Endothelial cell of umbilical vein (primary cell): ENCODE data around the gene MRPL24. TPM values are rescaled to one million over a fixed set of nuclear protein-coding genes. Genes with fewer than 3 reads are reported as not detected.

ENCODE experiments used
- BruUV-seq: library from RNA; stranded (reverse); fragments of 400-500 nt; replicated peaks from 2 replicates; lab custom pipeline; 2021; lab: Mats Ljungman, UMichigan
- CTCF ChIA-PET: fragments of 300-600, 350-600 bp; sonication (Branson Sonifier 250); formaldehyde crosslinking; loops from one replicate; lab custom pipeline; 2021; ENCODE audit warnings: antibody characterized with exemption, inconsistent platforms; lab: Charles Lee
- POLR2A ChIA-PET: fragments of 300-600, 350-600 bp; sonication (Branson Sonifier 250); formaldehyde crosslinking; loops from one replicate; lab custom pipeline; 2021; ENCODE audit warnings: antibody characterized with exemption, inconsistent platforms; lab: Charles Lee
- DNase-seq: peaks from one replicate; pipeline ENCODE4 v3.0.0-alpha.2; 2011; ENCODE audit warnings: low read depth, low spot score
- FAIRE-seq: peaks from 2 replicates; lab custom pipeline; 2011; peaks lifted over from hg19 to GRCh38; lab: Jason Lieb, UNC
- H2AFZ ChIP-seq: 2 replicates; pipeline ENCODE4 v1.6.0; 2012; ENCODE audit warnings: low read depth, low read length, control low read depth, inconsistent platforms
- H3K27ac ChIP-seq: 2 replicates; pipeline ENCODE4 v1.5.1; 2011; ENCODE audit warnings: low read depth, mild to moderate bottlenecking, control low read depth, low read length, moderate library complexity; ENCODE audit not compliant: insufficient read depth
- H3K27me3 ChIP-seq, 2 experiments: 2 replicates each; pipeline versions ENCODE4 v1.6.0 to v1.6.1; 2011; ENCODE audit warnings: low read length in 2 of 2, mixed read lengths in 1 of 2; ENCODE audit not compliant: control insufficient read depth in 2 of 2, insufficient read depth in 2 of 2
- H3K36me3 ChIP-seq, 2 experiments: 2 replicates in 1 of 2; 3 replicates in 1 of 2; pipeline ENCODE4 v1.5.1; 2011; ENCODE audit warnings: low read length in 2 of 2, mild to moderate bottlenecking in 1 of 2, moderate library complexity in 1 of 2; ENCODE audit not compliant: control insufficient read depth in 2 of 2, insufficient read depth in 2 of 2; ENCODE audit errors: extremely low read depth in 1 of 2
- H3K4me1 ChIP-seq: 3 replicates; pipeline ENCODE4 v1.5.1; 2011; ENCODE audit warnings: mild to moderate bottlenecking, low read length; ENCODE audit not compliant: control insufficient read depth, insufficient read depth; ENCODE audit errors: extremely low read depth
- H3K4me2 ChIP-seq: 2 replicates; pipeline ENCODE4 v1.6.1; 2011; ENCODE audit warnings: low read length, control low read depth, mixed read lengths; ENCODE audit not compliant: insufficient read depth
- H3K4me3 ChIP-seq, 3 experiments: fragments of 200-600 bp in 1 of 3; sonication (generic), shearing (Covaris generic) in 1 of 3; replicated peaks in 1 of 3; 2 replicates each; pipeline ENCODE4 v1.5.1; 2011 to 2016; ENCODE audit warnings: control low read depth in 3 of 3, low read length in 3 of 3, mild to moderate bottlenecking in 2 of 3, inconsistent platforms in 1 of 3, low read depth in 1 of 3, moderate library complexity in 1 of 3; ENCODE audit not compliant: insufficient read depth in 1 of 3
- H3K79me2 ChIP-seq: 2 replicates; pipeline ENCODE4 v1.6.0; 2012; ENCODE audit warnings: low read length, inconsistent platforms; ENCODE audit not compliant: control insufficient read depth, insufficient read depth
- H3K9ac ChIP-seq: replicated peaks from 2 replicates; pipeline ENCODE3; 2011; ENCODE audit warnings: low read length, control low read depth; ENCODE audit not compliant: insufficient read depth; ENCODE audit errors: extremely low read depth
- H3K9me1 ChIP-seq: replicated peaks from 3 replicates; pipeline ENCODE4 v1.6.0; 2011; ENCODE audit warnings: mild to moderate bottlenecking, low read length; ENCODE audit not compliant: control insufficient read depth, insufficient read depth; ENCODE audit errors: extremely low read depth
- H3K9me3 ChIP-seq: replicated peaks from 2 replicates; pipeline ENCODE4 v1.5.1; 2012; ENCODE audit warnings: low read length, inconsistent platforms; ENCODE audit not compliant: control insufficient read depth, insufficient read depth
- H4K20me1 ChIP-seq: replicated peaks from 2 replicates; pipeline ENCODE3; 2011; ENCODE audit warnings: mild to moderate bottlenecking, low read length; ENCODE audit not compliant: control insufficient read depth, insufficient read depth; ENCODE audit errors: extremely low read depth
- FOS ChIP-seq: IDR thresholded peaks from 2 replicates; pipeline ENCODE4 v1.6.1; 2011; ENCODE audit warnings: mild to moderate bottlenecking, low read length, moderate library complexity, borderline replicate concordance; ENCODE audit not compliant: insufficient read depth
- JUN ChIP-seq: IDR thresholded peaks from 2 replicates; pipeline ENCODE4 v1.6.1; 2011; ENCODE audit warnings: borderline replicate concordance, low read depth; ENCODE audit not compliant: insufficient read length, insufficient read depth
- MYC ChIP-seq: IDR thresholded peaks from one replicate; pipeline ENCODE4 v1.6.1; 2011; ENCODE audit warnings: mild to moderate bottlenecking, low read depth, low read length
- dilution Hi-C: fragments of 300-500 bp; cut with MboI; formaldehyde crosslinking; loops from one replicate; pipeline ENCODE4 v1.15.0; 2019; ENCODE audit warnings: low sequenced_read_pairs; ENCODE audit not compliant: extremely low pct_ligation_motif_present
- intact Hi-C: fragments of 100-400 bp; cut with micrococcal nuclease; formaldehyde crosslinking; loops from one replicate; pipeline ENCODE4 v1.10.0; 2022
- polyA plus RNA-seq, 4 experiments: library from polyadenylated mRNA; depleted of rRNA in 3 of 4; stranded (reverse) in 3 of 4; unstranded in 1 of 4; fragments of >200 nt; gene quantifications; 2 replicates each; pipeline versions ENCODE4 v1.2.1 to v1.2.3, GENCODE V29; 2011 to 2012; ENCODE audit warnings: missing spikeins in 1 of 4
- total RNA-seq: library from RNA; stranded (reverse); gene quantifications from 2 replicates; pipeline ENCODE4 v1.2.3, GENCODE V29; 2021
- TF ChIP-seq, protein P1 (sequence below), 2 donors: IDR thresholded peaks; 1 replicate in 1 of 2; 2 replicates in 1 of 2; pipeline ENCODE4 v1.5.1; 2011; ENCODE audit warnings: low read length in 2 of 2, mild to moderate bottlenecking in 2 of 2, moderate library complexity in 2 of 2, control low read depth in 1 of 2, inconsistent platforms in 1 of 2, low read depth in 1 of 2; ENCODE audit not compliant: insufficient read depth in 1 of 2; ENCODE audit errors: extremely low read depth in 1 of 2

The MRPL24 gene
- total and polyA plus RNA-seq, 2 donors (not counting 3 experiments of a cell fraction or from before 2014, with no cell fraction given) = 47.9 to 77.7 TPM

DNA sequence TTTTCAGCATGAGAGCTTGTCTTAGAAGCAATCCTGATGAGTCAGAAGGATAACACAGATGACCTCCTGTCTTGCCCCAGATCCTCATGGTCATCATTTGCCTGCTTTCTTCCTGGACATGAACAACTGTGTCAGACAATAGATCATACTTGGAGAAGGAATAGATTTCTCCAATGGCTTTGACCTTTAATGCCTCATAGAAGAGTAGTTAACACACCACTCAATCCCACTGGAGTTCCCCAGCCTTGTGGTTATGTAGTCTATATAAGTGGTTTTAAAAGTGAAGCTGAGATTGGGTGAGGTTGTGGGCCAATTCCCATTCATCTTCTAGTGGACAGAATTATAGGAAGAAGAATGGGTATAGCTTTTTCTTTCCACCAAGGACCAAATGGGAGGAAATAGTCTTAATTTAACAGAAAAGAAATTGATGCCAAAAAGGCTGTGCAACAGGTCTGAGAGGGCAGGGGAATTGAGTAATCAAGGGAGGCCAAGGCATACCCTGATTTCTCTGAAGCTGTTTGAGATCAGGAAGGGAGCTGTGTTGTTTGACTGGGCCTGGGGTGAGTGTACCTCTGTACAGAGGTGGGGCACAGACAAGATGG lies 40.8 kb upstream of the MRPL24 start:
- Histone ChIP-seq H3K9ac (no peak overlapping the region), H4K20me1 (peaks cover 3% of the 10 kb centered on the region), H3K4me1 (peaks cover 11% of the 10 kb centered on the region), H2AFZ (no peak overlapping the region), H3K36me3 (peaks cover 2 to 10% of the 10 kb centered on the region in 2 experiments), H3K9me3 (no peaks in the 10 kb centered on the region), H3K4me2 (no peak overlapping the region), H3K27me3 (no peaks in the 10 kb centered on the region), H3K79me2 (peaks cover 60% of the 10 kb centered on the region), H3K4me3 (no peak overlapping the region), H3K27ac (no peak overlapping the region), H3K9me1 (no peaks in the 10 kb centered on the region)
- dilution Hi-C loops (no loop called here), intact Hi-C loops (no loop called here)
- BruUV-seq = no TSS peak
- DNase-seq = no peak
- ChIA-PET POLR2A (interaction anchor here (0.6 kb wide), 1 partner anchor 46 kb away, joined by 4 read pairs; no protein-coding TSS in a partner anchor), CTCF (interaction anchor here (0.9 to 1.9 kb wide), 11 partner anchors 10 to 146 kb away, joined by 3 to 16 read pairs (median 5); partner anchors contain the start of genes METTL25B, NTRK1 and PRCC)
- no peak for FAIRE-seq
- TF ChIP-seq MYC (no peak), FOS (peak; percentile 21)

- Histone ChIP-seq H3K36me3 (peaks cover 2 to 3% of the 10 kb centered on the region in 2 experiments), H3K27ac (no peak overlapping the region), H3K4me3 (no peak overlapping the region), H3K27me3 (no peaks in the 10 kb centered on the region), H2AFZ (no peak overlapping the region), H3K9ac (no peak overlapping the region), H3K9me1 (no peaks in the 10 kb centered on the region), H3K4me1 (peaks cover 11% of the 10 kb centered on the region), H3K4me2 (no peak overlapping the region), H4K20me1 (peaks cover 2% of the 10 kb centered on the region), H3K79me2 (peaks cover 85% of the 10 kb centered on the region), H3K9me3 (no peaks in the 10 kb centered on the region)
- no peak for TF ChIP-seq FOS
- TF ChIP-seq, protein P1, sequence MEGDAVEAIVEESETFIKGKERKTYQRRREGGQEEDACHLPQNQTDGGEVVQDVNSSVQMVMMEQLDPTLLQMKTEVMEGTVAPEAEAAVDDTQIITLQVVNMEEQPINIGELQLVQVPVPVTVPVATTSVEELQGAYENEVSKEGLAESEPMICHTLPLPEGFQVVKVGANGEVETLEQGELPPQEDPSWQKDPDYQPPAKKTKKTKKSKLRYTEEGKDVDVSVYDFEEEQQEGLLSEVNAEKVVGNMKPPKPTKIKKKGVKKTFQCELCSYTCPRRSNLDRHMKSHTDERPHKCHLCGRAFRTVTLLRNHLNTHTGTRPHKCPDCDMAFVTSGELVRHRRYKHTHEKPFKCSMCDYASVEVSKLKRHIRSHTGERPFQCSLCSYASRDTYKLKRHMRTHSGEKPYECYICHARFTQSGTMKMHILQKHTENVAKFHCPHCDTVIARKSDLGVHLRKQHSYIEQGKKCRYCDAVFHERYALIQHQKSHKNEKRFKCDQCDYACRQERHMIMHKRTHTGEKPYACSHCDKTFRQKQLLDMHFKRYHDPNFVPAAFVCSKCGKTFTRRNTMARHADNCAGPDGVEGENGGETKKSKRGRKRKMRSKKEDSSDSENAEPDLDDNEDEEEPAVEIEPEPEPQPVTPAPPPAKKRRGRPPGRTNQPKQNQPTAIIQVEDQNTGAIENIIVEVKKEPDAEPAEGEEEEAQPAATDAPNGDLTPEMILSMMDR (IDR thresholded peaks at IDR 0.05; ENCODE audit: extremely low read depth in 1 of 2, insufficient read depth in 1 of 2, low read depth in 1 of 2, low read length in 2 of 2) = no peak
- TF ChIP-seq JUN = no peak
- FAIRE-seq = no peak
- no TSS peak for BruUV-seq
- no peak for DNase-seq
- dilution Hi-C loops = no loop called here
- POLR2A ChIA-PET = no interaction called here
- intact Hi-C loops = no loop called here
- CTCF ChIA-PET = interaction anchor here (1.2 to 1.6 kb wide), 3 partner anchors 11 to 83 kb away, joined by 4 to 8 read pairs (median 5); partner anchors contain the start of genes NTRK1 and PRCC
These were observed 36.7 kb upstream of the MRPL24 start for GRCh38 chr1:156777573-156777972.
